B cell (primary cell): ENCODE results near the gene STAP2.

ENCODE experiments used
- CTCF ChIP-seq: fragments of 200-600 bp; IDR thresholded peaks from one replicate; pipeline ENCODE4 v1.8.0; 2022; ENCODE audit warnings: antibody characterized with exemption, mild to moderate bottlenecking
- EZH2 ChIP-seq: IDR thresholded peaks from 2 replicates; pipeline ENCODE4 v1.6.1; 2012; ENCODE audit warnings: borderline replicate concordance, low read depth, mild to moderate bottlenecking, moderate library complexity, low read length; ENCODE audit not compliant: insufficient read depth, poor library complexity, severe bottlenecking

DNA sequence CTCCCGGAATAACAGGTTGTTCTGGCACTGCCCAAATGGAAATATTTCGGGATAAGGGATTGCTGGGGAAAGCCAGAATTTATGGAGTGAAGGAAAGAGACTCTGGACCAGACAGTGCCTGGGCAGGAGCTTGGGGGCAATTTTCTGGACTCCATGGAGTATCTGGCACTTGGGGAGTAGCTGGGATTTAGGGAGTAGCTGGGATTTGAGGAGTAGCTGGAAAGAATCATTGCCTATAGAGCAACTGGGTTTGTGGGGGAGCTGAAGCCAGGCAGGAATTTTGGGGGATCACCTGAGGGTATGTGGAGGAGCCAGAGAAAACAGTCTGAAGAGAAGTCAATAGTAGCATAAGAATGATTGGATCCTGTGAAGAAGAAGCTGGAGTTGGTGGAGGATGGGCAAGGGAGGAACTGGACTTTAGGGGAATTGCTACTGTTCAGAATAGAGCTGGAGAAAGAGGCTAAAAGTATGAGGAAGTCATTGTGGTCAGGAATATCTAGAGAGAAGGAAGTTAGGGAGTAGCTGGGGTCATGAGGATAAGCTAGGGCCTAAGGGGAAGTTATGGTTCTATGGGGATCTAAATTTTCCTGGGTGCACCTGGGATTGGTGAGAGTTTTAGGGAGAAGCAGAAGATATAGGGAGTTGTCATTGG lies 19.4 kb downstream of the STAP2 start:
- no peak for TF ChIP-seq CTCF
- no peak for TF ChIP-seq EZH2
